Measurements from ENCODE around the gene RTKN2.

GRCh38 chr10:62270020-62270419 is 1.4 kb upstream of the RTKN2 start:
- TF ChIP-seq POLR2AphosphoS5 (IDR thresholded peaks at IDR 0.05; ENCODE audit: low read depth, low read length), result no peak
- no peak for TF ChIP-seq SIN3A (IDR thresholded peaks at IDR 0.05; ENCODE audit: borderline replicate concordance, low read depth, low read length)
- TF ChIP-seq RAD21 (IDR thresholded peaks at IDR 0.05; ENCODE audit: low read length), result no peak
- no peak for TF ChIP-seq CTCF (IDR thresholded peaks at IDR 0.05)
- TF ChIP-seq EZH2phosphoT487 (IDR thresholded peaks at IDR 0.05; ENCODE audit: borderline replicate concordance, low read depth), result no peak
- TF ChIP-seq RFX5 (IDR thresholded peaks at IDR 0.05; ENCODE audit: low read length), result no peak
- no peak for TF ChIP-seq SMC3 (IDR thresholded peaks at IDR 0.05; ENCODE audit: low read depth, low read length)
- TF ChIP-seq MAX (IDR thresholded peaks at IDR 0.05; ENCODE audit: low read depth), result no peak
